CD4-positive, alpha-beta T cell treated with Interleukin-10 for 1 hour (primary cell): ENCODE data around the gene WDR18.

ENCODE experiments used
- DNase-seq: peaks from one replicate; pipeline ENCODE4 v3.0.0-alpha.2; 2020

Gene WDR18

GRCh38 chr19:1009041-1009980, 25.2 kb downstream of the WDR18 start:
- no peak for DNase-seq

GRCh38 chr19:1009981-1010538, 25.9 kb downstream of the WDR18 start:
- DNase-seq: no peak

GRCh38 chr19:1010586-1011510, 26.7 kb downstream of the WDR18 start:
- no peak for DNase-seq

GRCh38 chr19:1011831-1012333, 27.7 kb downstream of the WDR18 start:
- DNase-seq: no peak

- no peak for DNase-seq
These were observed 28.2 kb downstream of the WDR18 start for GRCh38 chr19:1012334-1012733.

GRCh38 chr19:1013218-1013617, 29.1 kb downstream of the WDR18 start:
- DNase-seq: no peak

GRCh38 chr19:1014161-1015060, 30.3 kb downstream of the WDR18 start:
- DNase-seq: no peak

- no peak for DNase-seq
These were observed 31.1 kb downstream of the WDR18 start for GRCh38 chr19:1015061-1015781.

- DNase-seq: no peak
These were observed 31.9 kb downstream of the WDR18 start for GRCh38 chr19:1015782-1016646.

- no peak for DNase-seq
These were observed 32.5 kb downstream of the WDR18 start for GRCh38 chr19:1016647-1017114.

GRCh38 chr19:1017115-1017905, 33.2 kb downstream of the WDR18 start:
- no peak for DNase-seq

GRCh38 chr19:1017906-1018305, 33.8 kb downstream of the WDR18 start:
- DNase-seq: no peak

GRCh38 chr19:1018393-1018792, 34.2 kb downstream of the WDR18 start:
- no peak for DNase-seq

- DNase-seq: no peak
These were observed 34.9 kb downstream of the WDR18 start for GRCh38 chr19:1018932-1019615.

GRCh38 chr19:1019616-1019961, 35.4 kb downstream of the WDR18 start:
- no peak for DNase-seq

GRCh38 chr19:1019980-1020867, 36.1 kb downstream of the WDR18 start:
- DNase-seq: no peak

- peak; percentile 98 for DNase-seq
These were observed 36.8 kb downstream of the WDR18 start, which contains the start of gene TMEM259 for GRCh38 chr19:1020868-1021425. TSS of gene TMEM259 (minus strand) at chr19:1021123. CDS start at chr19:1020996, 127 bp downstream.
